Stimulated activated CD4-positive, alpha-beta T cell treated with anti-CD3 and anti-CD28 coated beads, Interleukin-1b, Interleukin-23, amount 100 ng/mL, for 1 hour (primary cell): Measurements from ENCODE around the gene XRCC6.
"Not testable (repeated sequence)": the region's sequence is repeated elsewhere in the genome, so short reads cannot be mapped to it uniquely, and the experiment has no call there.

ENCODE experiments used
- DNase-seq, 2 donors: peaks; one replicate each; pipeline ENCODE4 v3.0.0-alpha.2; 2020; ENCODE audit warnings: low read depth in 2 of 2

Gene XRCC6

DNA sequence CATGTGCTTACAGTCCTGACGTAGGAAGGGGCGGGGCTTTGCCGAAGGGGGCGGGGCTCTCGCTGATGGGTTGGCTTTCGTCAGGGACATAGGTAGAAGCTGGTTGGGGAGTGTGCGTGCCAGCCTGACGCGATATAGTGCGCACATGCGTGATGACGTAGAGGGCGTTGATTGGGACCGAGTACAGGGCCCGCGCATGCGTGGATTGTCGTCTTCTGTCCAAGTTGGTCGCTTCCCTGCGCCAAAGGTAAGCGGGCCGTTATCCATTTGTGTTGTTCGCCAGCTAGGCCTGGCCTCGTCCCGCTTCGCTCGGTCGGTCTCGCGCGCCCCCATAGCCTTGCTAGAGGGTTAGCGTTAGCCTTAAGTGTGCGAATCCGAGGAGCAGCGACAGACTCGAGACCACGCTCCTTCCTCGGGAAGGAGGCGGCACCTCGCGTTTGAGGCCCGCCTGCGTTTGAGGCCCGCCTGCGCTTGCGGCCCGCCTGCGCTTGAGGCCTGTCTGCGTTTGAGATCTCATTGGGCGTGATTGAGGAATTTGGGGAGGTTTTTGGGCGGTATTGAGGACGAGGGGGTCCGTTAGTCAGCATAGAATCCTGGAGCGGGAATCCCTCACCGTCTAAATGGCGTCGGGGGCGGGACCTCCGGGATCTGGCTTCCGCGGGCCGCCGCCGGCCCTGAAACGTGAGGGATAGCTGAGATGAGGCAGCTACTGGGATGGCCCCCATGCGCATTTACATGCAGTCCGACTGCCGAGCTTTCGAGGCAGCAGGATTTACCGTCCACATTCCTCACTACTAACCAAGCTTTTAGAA lies at the start of gene XRCC6:
Gene XRCC6, plus strand, starts transcription at position 197 of the 812 bp plus-strand sequence. CDS start 710 bp downstream, outside the sequence.
- peak; percentile 100 for DNase-seq

DNA sequence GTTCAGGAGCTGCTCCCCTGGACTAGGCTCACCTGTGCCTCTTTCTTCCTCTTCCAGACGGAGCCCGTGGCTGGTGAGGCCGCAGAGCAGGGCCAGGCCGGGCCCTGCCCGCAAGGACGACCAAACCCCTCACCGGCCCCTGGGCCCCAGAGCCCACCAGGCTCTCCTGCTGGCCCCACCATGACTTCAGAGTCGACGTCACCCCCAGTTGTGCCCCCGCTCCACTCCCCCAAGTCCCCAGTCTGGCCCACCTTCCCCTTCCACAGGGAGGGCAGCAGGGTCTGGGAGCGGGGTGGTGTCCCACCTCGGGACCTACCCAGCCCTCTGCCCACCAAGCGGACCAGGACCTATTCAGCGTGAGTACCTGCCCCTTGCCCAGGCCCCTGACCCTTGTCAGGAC lies 49.3 kb upstream of the XRCC6 start:
- no peak for DNase-seq

DNA sequence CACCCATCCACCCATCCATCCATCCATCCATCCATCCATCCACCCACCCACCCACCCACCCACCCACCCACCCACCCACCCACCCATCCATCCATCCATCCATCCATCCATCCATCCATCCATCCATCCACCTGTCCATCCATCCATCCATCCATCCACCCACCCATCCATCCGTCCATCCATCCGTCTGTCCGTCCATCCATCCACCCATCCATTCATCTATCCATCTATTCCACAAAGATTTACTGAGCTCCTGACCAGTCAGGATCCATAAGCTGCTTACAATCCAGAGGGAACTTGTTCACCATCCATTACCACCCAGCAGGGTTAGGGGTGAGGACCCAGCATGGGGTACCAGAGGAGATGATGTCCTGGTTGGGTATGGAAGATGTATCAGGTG lies 48.8 kb upstream of the XRCC6 start:
- not testable (repeated sequence) for DNase-seq

DNA sequence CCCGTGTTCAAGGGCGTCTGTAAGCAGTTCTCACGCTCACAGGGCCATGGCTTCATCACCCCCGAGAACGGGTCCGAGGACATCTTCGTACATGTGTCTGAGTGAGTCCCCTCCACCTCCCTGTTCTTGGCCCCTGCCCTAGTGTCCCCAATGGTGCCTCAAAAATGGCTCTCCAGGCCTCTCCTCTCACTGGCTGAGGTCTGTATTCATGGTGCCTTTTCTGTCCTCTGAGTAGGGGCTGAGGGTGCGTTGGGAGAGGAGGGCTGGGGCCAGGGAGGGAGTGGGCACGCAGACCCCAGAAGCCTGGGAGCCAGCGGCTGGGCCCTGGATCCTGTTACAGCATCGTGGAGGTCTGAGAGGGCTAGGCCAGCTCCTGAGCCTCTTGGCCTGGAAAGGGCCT lies 47.4 kb upstream of the XRCC6 start:
- no peak for DNase-seq

DNA sequence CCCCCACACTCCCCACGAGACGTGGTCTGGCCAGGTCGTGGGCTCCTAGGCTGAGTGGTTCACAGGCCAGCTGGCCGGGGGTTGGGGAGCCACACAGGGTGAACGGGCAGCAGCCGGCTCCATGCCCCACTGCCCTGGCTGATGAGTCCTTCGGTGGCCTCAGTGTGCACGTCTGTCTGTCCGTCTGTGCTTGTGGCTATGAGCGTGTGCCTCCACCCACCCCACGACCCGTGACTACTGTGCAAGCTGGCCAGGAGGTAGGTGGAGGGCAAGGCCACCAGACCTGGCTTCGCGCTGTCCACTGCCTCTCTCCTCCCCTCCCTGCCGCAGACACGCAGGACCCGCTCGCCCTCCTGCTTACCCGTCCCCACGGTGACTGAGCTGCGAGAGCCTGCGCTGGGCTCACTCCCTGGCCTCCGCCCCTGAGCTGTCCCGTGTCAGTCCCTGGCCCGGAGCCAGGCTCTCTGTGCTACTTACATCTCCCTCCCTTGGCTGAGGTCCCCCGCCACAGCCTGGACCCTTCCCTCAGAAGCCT lies 46.2 kb upstream of the XRCC6 start:
- no peak for DNase-seq

DNA sequence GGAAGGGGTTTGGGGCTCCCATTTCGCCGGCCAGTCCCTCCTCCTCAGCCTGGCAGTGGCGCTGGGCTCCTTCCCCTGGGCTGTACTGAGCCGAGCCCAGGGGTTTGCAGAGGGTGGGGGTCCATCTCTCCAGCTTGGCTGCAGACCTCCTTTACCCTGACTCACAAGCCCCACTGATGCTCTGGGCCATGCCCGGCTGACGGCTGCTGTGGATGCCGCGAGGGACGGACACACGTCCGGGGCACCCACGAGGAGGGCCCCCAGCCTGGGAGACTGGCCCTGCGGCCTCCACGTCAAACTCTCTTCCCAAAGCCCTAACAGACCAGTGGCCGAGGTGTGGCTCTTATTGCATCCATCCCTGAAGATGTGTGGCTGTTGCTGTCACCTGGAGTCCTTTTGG lies 45.6 kb upstream of the XRCC6 start:
- DNase-seq: no peak

DNA sequence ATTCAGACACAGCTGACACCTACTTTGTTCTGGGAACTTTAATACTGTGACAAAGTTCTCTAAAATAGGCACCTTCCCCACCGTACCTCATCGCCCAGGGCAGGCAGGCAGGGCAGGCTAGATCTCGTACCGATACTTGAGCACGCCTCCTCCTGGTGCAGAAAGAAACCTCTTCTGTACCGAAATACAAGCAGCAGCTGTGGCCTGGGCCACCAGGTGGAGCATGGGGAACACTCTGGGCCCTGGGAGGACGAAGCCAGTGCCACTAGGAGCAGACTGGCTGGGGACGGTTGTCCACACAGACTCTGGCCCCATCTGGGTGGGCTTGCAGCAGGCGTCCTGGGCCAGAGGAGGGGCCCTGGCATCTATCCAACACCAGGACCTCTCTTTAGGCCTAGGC lies 44.2 kb upstream of the XRCC6 start:
- no peak for DNase-seq

DNA sequence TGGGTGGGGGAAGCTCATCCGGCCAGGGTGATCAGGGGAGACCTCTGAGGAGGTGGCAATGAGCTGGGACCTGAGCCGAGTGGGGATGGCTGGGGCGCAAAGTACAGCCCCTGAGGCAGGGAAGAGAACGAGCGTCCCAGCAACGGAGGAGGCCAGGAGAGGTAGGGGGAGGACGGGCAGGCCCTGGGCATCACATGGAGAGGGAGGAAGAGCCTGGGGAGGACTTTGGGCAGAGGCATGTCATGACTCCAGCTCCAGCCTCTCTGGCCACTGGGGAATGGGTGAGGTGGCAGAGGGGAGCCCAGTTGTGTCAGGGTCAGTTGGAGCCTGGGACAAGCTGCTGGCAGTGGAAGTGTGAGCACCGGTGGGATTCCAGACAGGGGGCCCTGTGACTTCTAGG lies 43.0 kb upstream of the XRCC6 start:
- no peak for DNase-seq

DNA sequence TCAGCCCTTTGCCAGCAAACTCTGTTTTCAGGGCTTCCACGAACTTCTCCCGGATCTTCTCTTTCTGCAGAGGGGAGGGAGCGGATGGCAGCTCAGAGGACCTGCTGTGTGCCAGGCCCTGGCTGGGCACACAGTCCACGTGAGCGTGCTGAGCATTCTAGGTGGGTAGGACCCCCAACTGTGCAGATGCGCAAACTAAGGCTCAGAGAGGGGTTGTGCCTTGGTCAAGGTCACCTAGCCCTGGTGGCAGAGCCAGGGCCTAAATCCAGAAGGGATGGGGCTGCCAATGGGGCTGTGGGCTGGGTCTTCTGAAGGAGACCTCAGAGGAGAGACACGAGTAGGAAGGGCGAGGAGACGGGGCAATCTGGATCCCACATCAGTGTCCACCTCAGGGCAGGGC lies 42.3 kb upstream of the XRCC6 start:
- DNase-seq: no peak

DNA sequence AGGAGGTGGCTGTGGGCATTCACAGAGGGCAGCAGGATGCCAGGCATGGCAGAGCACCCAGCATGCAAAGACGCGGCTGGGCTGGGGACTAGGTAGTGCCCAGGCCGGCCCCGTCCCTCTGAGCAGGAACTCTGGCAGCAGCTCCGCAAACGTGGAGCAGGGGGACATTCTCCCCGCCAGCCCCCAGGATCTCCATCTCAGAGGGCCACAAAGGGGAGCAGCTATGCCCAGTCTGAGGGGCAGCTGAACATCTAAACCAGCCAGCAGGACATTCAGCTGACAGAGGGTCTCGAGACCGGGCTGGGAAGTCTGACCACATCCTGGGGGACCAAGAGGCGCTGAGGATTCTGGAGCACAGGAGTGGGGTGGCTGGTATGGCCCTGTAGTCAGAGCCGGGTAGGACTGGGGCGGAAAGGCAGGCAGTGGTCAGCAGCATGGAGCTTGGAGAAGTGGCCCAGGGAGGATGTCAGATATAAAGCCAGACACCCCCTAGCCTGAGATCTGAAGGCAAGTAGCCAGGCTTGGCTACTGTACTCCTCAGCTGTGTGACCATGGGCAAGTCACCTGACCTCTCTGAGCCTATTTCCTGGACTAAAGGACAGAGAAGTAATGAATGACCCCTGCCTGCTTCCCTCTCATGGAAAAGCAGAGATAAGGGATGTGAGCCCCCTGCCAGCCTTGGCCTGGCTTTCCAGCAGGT lies 41.6 kb upstream of the XRCC6 start:
- no peak for DNase-seq

DNA sequence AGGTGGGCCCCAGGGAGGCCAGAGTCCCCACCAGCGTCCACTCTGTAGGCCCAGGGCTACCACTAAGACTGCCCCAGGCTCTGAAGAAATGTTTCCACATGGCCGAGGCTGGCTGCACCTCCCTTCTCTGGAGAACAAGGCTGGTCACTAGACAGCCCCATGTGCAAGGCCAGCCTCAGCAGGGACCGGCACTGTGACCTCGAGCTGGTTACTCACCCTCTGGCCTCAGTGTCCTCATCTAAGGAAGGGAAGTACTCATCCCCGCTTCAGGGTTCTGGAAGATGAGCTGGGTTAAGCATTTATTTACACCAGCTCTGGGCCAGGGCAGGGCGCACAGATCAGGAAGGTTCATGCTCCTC lies 41.1 kb upstream of the XRCC6 start:
- DNase-seq: no peak

DNA sequence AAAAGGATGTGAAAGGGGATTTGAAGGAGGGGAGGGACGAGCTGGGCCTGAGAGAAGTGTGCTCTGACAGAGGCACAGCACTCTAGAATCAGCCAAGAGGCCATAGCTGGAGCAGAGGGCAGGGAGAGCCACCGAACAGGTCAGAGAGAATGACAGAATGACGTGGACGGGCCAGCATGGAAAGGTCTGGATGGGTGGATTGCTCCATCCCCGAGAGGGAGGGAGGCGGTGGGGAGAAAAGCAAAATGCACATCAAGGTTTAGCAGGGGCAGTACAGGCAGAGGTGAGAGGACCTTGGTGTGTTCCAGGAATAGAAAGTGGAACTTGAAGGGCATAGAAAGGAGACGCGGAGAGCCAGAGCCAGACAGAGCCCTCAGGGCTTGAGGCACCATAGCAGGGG lies 38.4 kb upstream of the XRCC6 start:
- no peak for DNase-seq

DNA sequence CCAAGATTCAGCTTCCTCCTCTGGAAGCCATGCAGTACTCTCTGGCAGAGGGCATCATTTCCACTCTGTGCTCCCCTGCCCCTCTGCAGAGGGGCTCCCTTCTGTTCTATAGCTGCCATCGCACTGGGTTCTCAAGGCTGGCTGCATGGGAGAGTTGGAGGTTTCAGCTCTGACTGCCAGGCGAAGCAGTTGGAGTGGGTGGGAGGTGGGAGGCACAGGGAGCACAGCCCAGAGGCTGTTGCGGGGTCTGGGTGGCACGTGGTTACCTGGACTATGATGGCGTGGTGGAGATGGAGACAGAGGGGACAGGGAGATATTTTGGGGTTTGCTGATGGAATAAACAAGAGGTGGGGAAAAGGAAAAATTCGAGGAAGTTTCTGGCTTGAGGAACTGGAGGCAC lies 36.2 kb upstream of the XRCC6 start:
- no peak for DNase-seq

DNA sequence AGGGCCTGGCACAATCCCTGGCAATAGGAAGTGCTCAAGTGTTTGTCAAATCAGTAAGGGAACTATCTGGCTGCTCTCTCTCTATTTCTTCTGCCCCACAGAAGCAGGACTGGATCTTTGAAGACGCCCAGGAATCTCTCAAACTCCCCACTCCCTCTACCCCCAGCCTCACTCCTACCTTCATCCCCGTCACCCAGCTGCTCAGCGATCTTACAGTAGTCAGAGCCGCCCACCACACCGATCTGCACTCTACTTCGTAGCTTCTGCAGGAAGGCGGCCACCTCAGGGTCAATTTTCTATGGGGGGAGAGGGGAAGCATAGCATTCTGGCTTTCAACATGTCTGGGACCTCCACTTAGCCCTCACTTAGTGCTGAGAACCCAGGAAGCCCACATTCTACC lies 35.2 kb upstream of the XRCC6 start:
- DNase-seq: no peak

DNA sequence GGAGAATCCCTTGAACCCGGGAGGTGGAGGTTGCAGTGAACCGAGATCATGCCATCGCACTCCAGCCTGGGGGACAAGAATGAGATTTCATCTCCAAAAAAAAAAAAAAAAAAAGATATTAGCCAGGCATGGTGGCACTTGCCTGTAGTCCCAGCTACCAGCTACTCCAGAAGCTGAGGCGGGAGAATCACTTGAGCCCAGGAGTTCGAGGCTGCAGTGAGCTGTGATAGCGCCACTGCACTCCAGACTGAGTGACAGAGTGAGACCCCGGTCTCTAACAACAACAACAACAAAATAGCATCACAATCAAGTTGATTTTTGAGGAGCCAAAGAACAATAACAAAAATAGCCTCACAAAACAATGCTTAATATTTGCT lies 33.8 kb upstream of the XRCC6 start:
- DNase-seq: no peak

DNA sequence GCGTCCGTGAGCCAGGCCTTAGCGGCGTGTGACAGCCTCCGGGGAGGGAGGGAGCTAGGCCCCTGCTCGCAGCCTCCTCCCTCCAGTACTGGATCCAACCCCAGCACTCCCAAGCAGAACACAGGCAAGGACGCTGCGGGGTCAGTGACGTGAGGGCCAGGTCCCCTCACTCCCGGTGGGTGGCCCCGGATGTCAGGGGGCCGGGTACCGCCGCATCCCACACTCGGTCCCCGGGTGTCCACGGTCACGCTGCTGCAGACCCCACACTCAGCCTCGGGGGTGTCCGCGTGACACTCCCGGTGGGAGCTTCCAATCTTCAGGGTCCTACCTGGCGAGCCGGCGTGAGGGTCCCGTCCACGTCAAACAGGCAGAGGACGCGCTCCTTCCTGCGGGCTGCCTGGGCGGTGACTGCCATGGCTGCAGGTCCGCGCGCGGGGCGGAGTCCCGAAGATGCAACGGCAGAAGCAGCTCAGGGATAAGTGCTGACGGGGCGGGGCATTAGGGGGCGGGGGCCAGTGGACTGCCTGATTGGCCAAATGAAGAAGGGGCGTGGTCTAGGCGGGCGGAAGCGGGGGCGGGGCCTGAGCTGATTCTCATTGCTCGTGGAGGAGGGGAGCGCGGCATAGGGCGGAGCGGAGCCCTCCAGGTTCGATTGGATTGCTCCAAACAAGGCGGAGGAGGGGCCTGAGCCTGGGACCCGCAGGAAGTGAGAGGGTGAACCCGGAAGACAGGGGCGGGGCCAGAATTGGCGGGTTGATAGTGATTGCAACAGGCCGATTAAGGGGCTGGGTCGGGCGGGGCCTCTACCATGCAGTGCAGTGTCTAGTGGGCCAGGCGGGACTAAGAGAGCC lies 31.5 kb upstream of the XRCC6 start, which contains the start of gene PMM1:
Gene PMM1, minus strand, starts transcription at position 450 of the 851 bp plus-strand sequence. Its CDS starts 35 bp downstream, at position 415.
- DNase-seq: peak; percentile 100

DNA sequence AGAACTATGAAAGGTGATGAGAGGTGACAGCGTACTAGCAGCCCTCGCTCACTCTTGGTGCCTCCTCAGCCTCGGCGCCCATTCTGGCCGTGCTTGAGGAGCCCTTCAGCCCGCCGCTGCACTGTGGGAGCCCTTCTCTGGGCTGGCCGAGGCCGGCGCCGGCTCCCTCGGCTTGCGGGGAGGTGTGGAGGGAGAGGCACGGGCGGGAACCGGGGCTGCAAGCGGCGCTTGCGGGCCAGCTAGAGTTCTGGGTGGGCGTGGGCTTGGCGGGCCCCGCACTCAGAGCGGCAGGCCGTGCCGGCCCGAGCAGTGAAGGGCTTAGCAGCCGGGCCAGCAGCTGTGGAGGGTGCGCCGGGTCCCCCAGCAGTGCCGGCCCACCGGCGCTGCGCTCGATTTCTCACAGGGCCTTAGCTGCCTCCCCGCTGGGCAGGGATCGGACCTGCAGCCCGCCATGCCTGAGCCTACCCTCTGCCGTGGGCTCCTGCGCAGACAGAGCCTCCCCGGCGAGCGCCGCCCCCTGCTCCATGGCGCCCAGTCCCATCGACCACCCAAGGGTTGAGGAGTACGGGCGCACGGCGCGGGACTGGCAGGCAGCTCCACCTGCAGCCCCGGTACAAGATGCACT lies 27.6 kb upstream of the XRCC6 start:
- DNase-seq: not testable (repeated sequence)

DNA sequence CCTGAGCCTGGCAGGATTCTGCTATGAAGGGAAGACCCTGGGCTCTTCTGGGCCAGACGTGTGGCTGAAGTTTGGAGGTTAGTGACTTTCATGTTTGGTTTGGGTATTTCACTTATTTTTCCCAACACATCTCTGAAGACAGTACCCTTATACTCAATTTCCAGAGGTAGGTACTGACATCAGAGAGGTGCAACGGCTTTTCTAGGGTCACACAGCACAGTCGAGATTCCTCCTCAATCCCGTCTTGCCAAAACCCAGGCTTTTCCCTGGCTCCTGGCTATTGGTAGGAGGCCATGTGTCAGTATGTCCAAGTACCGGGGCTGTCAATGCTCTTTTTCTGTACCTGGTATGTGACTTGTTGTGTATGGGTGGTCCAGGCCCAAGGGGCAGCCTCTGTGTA lies 25.4 kb upstream of the XRCC6 start:
- DNase-seq: no peak

DNA sequence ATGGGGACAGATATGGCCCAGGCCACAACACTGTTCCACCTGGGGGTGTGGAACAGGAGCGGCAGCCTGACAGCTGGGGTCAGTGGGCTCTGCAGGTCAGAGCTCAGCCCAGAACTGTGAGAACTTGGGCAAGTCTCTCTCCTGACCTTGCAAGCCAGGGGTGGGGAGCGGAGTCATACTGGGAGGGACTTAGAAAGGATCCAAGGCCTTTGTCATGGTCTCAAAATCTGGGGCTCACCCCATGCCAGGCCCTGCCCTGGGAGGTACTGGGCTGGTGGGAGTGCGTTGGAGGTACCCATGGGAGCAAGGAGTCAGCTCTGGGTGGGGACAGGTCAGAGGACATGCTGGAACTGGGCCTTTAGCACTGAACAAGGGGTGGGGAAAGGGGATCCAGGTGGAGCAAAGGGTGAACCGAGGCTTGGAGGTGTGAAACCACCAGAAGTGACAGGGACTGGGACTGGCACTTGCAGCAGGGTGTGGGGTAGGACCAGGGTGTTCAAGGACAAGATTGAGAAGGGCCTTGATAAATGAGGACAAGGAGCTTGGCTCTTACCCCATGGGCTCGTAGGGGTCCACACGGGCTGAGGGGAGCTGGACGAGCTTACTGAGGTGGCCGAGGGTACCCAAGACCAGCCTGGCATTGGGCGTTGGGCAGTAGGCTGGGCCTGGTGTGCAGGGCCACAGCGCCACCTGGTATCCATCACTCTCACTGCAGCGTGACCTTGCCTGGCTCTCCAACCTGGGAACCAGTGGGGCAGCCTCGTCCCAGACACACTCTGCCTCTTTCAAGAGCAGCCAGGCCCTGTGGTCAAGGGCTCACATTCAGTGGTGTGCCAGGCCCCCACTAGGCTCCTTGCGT lies 24.1 kb upstream of the XRCC6 start:
- DNase-seq: no peak

DNA sequence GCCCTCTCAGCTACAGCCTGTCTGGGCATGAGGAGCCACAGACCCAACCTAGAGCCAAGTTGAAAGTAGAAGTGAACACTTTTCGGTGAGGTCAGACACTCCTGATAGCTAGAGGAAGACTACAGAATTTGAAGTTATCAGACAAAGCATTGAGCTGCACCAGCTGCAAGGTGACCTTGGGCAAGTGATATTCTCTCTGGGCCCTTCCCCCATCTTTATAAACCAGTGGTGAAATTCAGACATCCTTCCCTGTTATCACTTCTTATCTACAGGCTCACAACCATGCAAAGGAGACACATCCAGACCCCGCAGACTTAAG lies 23.5 kb upstream of the XRCC6 start:
- DNase-seq: no peak

DNA sequence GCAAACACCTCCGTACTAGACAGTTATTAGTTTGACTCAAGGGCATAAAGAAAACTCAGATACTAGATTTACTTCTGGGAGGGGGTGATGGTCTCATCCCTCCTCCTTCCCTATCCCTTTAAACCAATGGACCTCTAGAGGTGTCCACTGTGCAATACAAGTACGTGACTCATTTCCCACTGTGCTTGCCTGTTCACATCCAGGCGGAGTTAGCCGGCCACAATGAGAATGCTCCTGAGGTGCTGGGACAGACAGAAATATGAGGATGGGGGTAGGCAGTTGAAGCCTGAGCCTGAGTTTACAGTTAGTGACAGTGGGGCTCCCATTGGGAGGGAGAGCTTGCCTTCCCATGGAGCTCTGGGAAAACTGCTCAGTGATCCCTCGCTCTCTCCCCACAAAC lies 23.0 kb upstream of the XRCC6 start:
- no peak for DNase-seq
